ENCODE measurements around the gene MTERF1.

MTERF1 gene

DNA sequence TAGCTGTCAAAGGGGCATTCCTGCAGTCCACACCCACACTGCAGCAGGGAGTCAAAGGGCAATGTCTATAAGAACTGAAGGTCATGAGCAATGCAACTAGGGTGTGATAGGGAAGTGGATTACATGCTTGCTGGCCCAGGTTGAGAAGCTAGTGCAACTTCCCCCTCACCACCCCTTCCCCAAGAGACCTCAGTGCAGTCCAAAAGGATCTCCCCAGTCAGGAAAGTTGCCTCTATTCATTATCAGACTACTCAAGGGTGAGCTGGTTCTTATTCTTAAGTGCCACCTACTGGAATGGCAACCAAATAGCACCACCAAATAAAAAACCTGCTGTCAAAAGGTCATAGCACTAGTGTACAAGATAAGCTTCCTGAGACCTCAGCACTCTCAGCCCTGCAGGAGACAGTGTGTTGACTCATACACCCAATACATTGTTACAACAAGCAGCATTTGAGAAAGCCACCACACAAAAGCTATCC, 28.2 kb downstream of the MTERF1 start:
- Histone ChIP-seq H2AFZ (ENCODE audit: low read depth, low read length) (no peak overlapping the region), H3K27me3 (ENCODE audit: insufficient read depth, low read length, poor library complexity) (no peaks in the 10 kb centered on the region), H4K20me1 (ENCODE audit: insufficient read depth, low read length) (no peaks in the 10 kb centered on the region), H3K27ac (ENCODE audit: low read length) (no peak overlapping the region), H3K9me3 (ENCODE audit: insufficient read depth, low read length, severe bottlenecking) (peaks cover 2% of the 10 kb centered on the region), H3K4me1 (ENCODE audit: insufficient read depth, low read length) (no peaks in the 10 kb centered on the region), H3K4me2 (ENCODE audit: insufficient read depth, low read length) (no peak overlapping the region), H3K4me3 (ENCODE audit: low read depth in 1 of 2, low read length in 2 of 2) (no peak overlapping the region), H3K9ac (ENCODE audit: low read depth, low read length) (no peak overlapping the region), H3K79me2 (ENCODE audit: insufficient read depth, low read length) (no peaks in the 10 kb centered on the region), H3K36me3 (ENCODE audit: insufficient read depth, low read length) (no peaks in the 10 kb centered on the region)
- TF ChIP-seq, protein P1, sequence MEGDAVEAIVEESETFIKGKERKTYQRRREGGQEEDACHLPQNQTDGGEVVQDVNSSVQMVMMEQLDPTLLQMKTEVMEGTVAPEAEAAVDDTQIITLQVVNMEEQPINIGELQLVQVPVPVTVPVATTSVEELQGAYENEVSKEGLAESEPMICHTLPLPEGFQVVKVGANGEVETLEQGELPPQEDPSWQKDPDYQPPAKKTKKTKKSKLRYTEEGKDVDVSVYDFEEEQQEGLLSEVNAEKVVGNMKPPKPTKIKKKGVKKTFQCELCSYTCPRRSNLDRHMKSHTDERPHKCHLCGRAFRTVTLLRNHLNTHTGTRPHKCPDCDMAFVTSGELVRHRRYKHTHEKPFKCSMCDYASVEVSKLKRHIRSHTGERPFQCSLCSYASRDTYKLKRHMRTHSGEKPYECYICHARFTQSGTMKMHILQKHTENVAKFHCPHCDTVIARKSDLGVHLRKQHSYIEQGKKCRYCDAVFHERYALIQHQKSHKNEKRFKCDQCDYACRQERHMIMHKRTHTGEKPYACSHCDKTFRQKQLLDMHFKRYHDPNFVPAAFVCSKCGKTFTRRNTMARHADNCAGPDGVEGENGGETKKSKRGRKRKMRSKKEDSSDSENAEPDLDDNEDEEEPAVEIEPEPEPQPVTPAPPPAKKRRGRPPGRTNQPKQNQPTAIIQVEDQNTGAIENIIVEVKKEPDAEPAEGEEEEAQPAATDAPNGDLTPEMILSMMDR (IDR thresholded peaks at IDR 0.05; ENCODE audit: borderline replicate concordance, extremely low read depth, low read length, poor library complexity, severe bottlenecking): peak; percentile 48
- no peak for TF ChIP-seq EZH2 (IDR thresholded peaks at IDR 0.05; ENCODE audit: borderline replicate concordance, low read depth, low read length, severe bottlenecking)
- ATAC-seq (ENCODE audit: insufficient read depth, low read depth) (peak; percentile 55; the same call in 2 of the 3 replicates), DNase-seq (no peak)

DNA sequence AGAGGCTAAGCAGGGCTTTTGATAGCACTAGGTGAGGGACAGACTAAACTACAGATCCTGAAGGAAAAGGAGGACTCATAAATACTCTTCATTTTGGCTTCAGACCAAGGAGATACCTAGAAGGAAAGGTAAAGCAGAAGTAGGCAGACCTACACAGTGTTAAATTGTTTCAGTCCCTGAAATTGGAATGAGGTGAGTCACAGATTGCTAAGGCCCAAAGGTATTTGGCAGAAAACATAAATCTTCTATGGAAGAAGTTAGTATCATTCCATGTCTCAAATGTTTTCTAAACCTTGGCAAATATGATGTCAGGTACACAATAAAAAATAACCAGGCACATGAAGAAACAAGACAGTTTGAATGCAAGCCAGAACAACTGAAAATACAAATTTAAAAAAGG, 30.0 kb downstream of the MTERF1 start:
- Histone ChIP-seq H3K4me1 (ENCODE audit: insufficient read depth, low read length) (no peaks in the 10 kb centered on the region), H4K20me1 (ENCODE audit: insufficient read depth, low read length) (no peaks in the 10 kb centered on the region), H3K27me3 (ENCODE audit: insufficient read depth, low read length, poor library complexity) (no peaks in the 10 kb centered on the region), H3K9me3 (ENCODE audit: insufficient read depth, low read length, severe bottlenecking) (peaks cover 2% of the 10 kb centered on the region), H3K36me3 (ENCODE audit: insufficient read depth, low read length) (no peaks in the 10 kb centered on the region), H3K79me2 (ENCODE audit: insufficient read depth, low read length) (no peaks in the 10 kb centered on the region), H3K4me2 (ENCODE audit: insufficient read depth, low read length) (no peak overlapping the region), H3K9ac (ENCODE audit: low read depth, low read length) (no peak overlapping the region), H3K27ac (ENCODE audit: low read length) (no peak overlapping the region), H3K4me3 (ENCODE audit: low read depth in 1 of 2, low read length in 2 of 2) (no peak overlapping the region), H2AFZ (ENCODE audit: low read depth, low read length) (no peak overlapping the region; the same call in 1 of the 2 replicates)
- DNase-seq (no peak), ATAC-seq (ENCODE audit: insufficient read depth, low read depth) (no peak)
- TF ChIP-seq, protein P1 (IDR thresholded peaks at IDR 0.05; ENCODE audit: borderline replicate concordance, extremely low read depth, low read length, poor library complexity, severe bottlenecking): no peak
- TF ChIP-seq EZH2 (IDR thresholded peaks at IDR 0.05; ENCODE audit: borderline replicate concordance, low read depth, low read length, severe bottlenecking): no peak

- H3K36me3 ChIP-seq (ENCODE audit: insufficient read depth, low read length): no peaks in the 10 kb centered on the region
- no peaks in the 10 kb centered on the region for H4K20me1 ChIP-seq (ENCODE audit: insufficient read depth, low read length)
- H3K79me2 ChIP-seq (ENCODE audit: insufficient read depth, low read length): no peaks in the 10 kb centered on the region
- H2AFZ ChIP-seq (ENCODE audit: low read depth, low read length): no peak overlapping the region
- H3K9me3 ChIP-seq (ENCODE audit: insufficient read depth, low read length, severe bottlenecking): no peaks in the 10 kb centered on the region
- no peak overlapping the region for H3K4me3 ChIP-seq (ENCODE audit: low read depth in 1 of 2, low read length in 2 of 2)
- no peak for ATAC-seq (ENCODE audit: insufficient read depth, low read depth)
- H3K4me2 ChIP-seq (ENCODE audit: insufficient read depth, low read length): no peak overlapping the region
- H3K27ac ChIP-seq (ENCODE audit: low read length): no peak overlapping the region
- H3K9ac ChIP-seq (ENCODE audit: low read depth, low read length): no peak overlapping the region
- no peak for DNase-seq
- no peaks in the 10 kb centered on the region for H3K4me1 ChIP-seq (ENCODE audit: insufficient read depth, low read length)
- TF ChIP-seq EZH2 (IDR thresholded peaks at IDR 0.05; ENCODE audit: borderline replicate concordance, low read depth, low read length, severe bottlenecking): no peak
- no peaks in the 10 kb centered on the region for H3K27me3 ChIP-seq (ENCODE audit: insufficient read depth, low read length, poor library complexity)
Observed at GRCh38 chr7:91847876-91848588, 32.5 kb downstream of the MTERF1 start.

GRCh38 chr7:91847231-91847630, 33.3 kb downstream of the MTERF1 start:
- Histone ChIP-seq H3K9ac (ENCODE audit: low read depth, low read length) (no peak overlapping the region), H3K27ac (ENCODE audit: low read length) (no peak overlapping the region), H3K4me2 (ENCODE audit: insufficient read depth, low read length) (no peak overlapping the region), H3K9me3 (ENCODE audit: insufficient read depth, low read length, severe bottlenecking) (no peaks in the 10 kb centered on the region), H3K79me2 (ENCODE audit: insufficient read depth, low read length) (no peaks in the 10 kb centered on the region), H3K27me3 (ENCODE audit: insufficient read depth, low read length, poor library complexity) (no peaks in the 10 kb centered on the region), H2AFZ (ENCODE audit: low read depth, low read length) (no peak overlapping the region), H3K4me1 (ENCODE audit: insufficient read depth, low read length) (no peaks in the 10 kb centered on the region), H4K20me1 (ENCODE audit: insufficient read depth, low read length) (no peaks in the 10 kb centered on the region), H3K36me3 (ENCODE audit: insufficient read depth, low read length) (no peaks in the 10 kb centered on the region), H3K4me3 (ENCODE audit: low read depth in 1 of 2, low read length in 2 of 2) (no peak overlapping the region)
- ATAC-seq (ENCODE audit: insufficient read depth, low read depth): no peak
- no peak for DNase-seq
- TF ChIP-seq, protein P1 (IDR thresholded peaks at IDR 0.05; ENCODE audit: borderline replicate concordance, extremely low read depth, low read length, poor library complexity, severe bottlenecking): no peak
- no peak for TF ChIP-seq EZH2 (IDR thresholded peaks at IDR 0.05; ENCODE audit: borderline replicate concordance, low read depth, low read length, severe bottlenecking)

All from DND-41 (cell line).